ENCODE measurements around the gene TLCD5.

DNA sequence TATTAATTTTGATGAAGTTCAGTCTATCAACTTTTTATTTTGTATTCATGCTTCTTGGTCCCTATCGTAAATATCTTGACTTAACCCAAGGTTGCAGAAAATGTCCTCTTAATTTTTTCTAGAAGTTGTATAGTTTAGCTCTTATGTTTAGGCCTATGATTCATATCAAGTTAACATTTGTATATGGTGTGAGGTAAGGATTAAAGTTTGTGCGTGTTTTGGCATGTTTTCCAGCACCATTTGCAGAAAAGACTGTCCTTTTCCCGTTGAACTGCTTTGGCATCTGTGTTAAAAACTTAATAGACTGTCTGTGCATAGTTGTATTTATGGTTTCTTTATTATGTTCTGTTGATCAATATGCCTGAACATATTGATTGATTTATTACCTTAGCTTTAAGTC is 53.4 kb downstream of the TLCD5 start:
- TF ChIP-seq, protein P1, sequence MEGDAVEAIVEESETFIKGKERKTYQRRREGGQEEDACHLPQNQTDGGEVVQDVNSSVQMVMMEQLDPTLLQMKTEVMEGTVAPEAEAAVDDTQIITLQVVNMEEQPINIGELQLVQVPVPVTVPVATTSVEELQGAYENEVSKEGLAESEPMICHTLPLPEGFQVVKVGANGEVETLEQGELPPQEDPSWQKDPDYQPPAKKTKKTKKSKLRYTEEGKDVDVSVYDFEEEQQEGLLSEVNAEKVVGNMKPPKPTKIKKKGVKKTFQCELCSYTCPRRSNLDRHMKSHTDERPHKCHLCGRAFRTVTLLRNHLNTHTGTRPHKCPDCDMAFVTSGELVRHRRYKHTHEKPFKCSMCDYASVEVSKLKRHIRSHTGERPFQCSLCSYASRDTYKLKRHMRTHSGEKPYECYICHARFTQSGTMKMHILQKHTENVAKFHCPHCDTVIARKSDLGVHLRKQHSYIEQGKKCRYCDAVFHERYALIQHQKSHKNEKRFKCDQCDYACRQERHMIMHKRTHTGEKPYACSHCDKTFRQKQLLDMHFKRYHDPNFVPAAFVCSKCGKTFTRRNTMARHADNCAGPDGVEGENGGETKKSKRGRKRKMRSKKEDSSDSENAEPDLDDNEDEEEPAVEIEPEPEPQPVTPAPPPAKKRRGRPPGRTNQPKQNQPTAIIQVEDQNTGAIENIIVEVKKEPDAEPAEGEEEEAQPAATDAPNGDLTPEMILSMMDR (conservative IDR thresholded peaks at IDR 0.05; ENCODE audit: low read depth, low read length), result no peak
- TF ChIP-seq EZH2 (IDR thresholded peaks at IDR 0.05; ENCODE audit: low read length, unreplicated experiment) (no peak), EZH2phosphoT487 (IDR thresholded peaks at IDR 0.05; ENCODE audit: borderline replicate concordance, low read length) (no peak)
